Keratinocyte (primary cell): ENCODE data around the gene ZNRD2.

ENCODE experiments used
- CTCF ChIP-seq, 3 experiments: IDR thresholded peaks in 1 of 3; conservative IDR thresholded peaks in 1 of 3; optimal IDR thresholded peaks in 1 of 3; 2 replicates in 2 of 3; 3 replicates in 1 of 3; pipeline versions ENCODE3 to v1.5.1; 2011; ENCODE audit warnings: low read length in 3 of 3, mild to moderate bottlenecking in 3 of 3, moderate library complexity in 2 of 3, control low read depth in 1 of 3, inconsistent platforms in 1 of 3; ENCODE audit not compliant: insufficient read depth in 2 of 3; ENCODE audit errors: extremely low read depth in 1 of 3
- EZH2 ChIP-seq: IDR thresholded peaks from one replicate; pipeline ENCODE4 v1.6.1; 2012; ENCODE audit warnings: inconsistent platforms, mild to moderate bottlenecking, low read length, moderate library complexity

GRCh38 chr11:65611028-65611757 is 40.9 kb downstream of the ZNRD2 start:
- TF ChIP-seq CTCF (optimal IDR thresholded peaks at IDR 0.05 in 1 of 3, IDR thresholded peaks at IDR 0.05 in 1 of 3, conservative IDR thresholded peaks at IDR 0.05 in 1 of 3; ENCODE audit: extremely low read depth in 1 of 3, insufficient read depth in 2 of 3, low read length in 3 of 3) (no peak), EZH2 (no peak)
